Vagina (tissue), 2 donors: ENCODE data around the gene CDK5RAP3. TPM values are rescaled to one million over a fixed set of nuclear protein-coding genes. Genes with fewer than 3 reads are reported as not detected.

ENCODE experiments used
- DNase-seq, 2 donors: peaks; one replicate each; pipeline ENCODE4 v3.0.0-alpha.2; 2017; ENCODE audit errors: extremely low spot score in 2 of 2
- H3K27ac ChIP-seq: fragments of 200-600 bp; sonication (generic); one replicate; pipeline ENCODE4 v1.5.1; 2019
- H3K27me3 ChIP-seq: fragments of 200-600 bp; sonication (generic); one replicate; pipeline ENCODE4 v1.5.1; 2019
- H3K36me3 ChIP-seq, 2 donors: fragments of 200-600 bp; sonication (generic); one replicate each; pipeline ENCODE4 v1.5.1; 2017 to 2019
- H3K4me1 ChIP-seq: fragments of 200-600 bp; sonication (generic); one replicate; pipeline ENCODE4 v1.5.1; 2019
- H3K4me3 ChIP-seq, 2 donors: fragments of 200-600 bp; sonication (generic); 1 replicate in 1 of 2; 2 replicates in 1 of 2; pipeline ENCODE4 v1.5.1; 2016 to 2019
- H3K9me3 ChIP-seq: fragments of 200-600 bp; sonication (generic); one replicate; pipeline ENCODE4 v1.5.1; 2019
- POLR2A ChIP-seq, 2 donors: fragments of 450-650 bp; IDR thresholded peaks; one replicate each; pipeline ENCODE4 v1.6.1; 2017; ENCODE audit warnings: antibody characterized with exemption in 2 of 2, mild to moderate bottlenecking in 2 of 2, moderate library complexity in 2 of 2
- POLR2AphosphoS5 ChIP-seq, 2 donors: sonication (generic); formaldehyde crosslinking; IDR thresholded peaks; one replicate each; pipeline ENCODE4 v1.9.0; 2017; ENCODE audit warnings: antibody characterized with exemption in 2 of 2, mild to moderate bottlenecking in 2 of 2, low read depth in 1 of 2; ENCODE audit not compliant: insufficient read depth in 1 of 2
- intact Hi-C: fragments of 100-400 bp; cut with DNase I; formaldehyde crosslinking; loops from one replicate; pipeline ENCODE4 v1.15.1; 2023
- total RNA-seq: library from RNA; depleted of rRNA; stranded (reverse); fragments of >200 nt; gene quantifications from one replicate; pipeline ENCODE4 v1.2.3, GENCODE V29; 2016
- TF ChIP-seq, protein P1 (sequence below), 3 experiments: fragments of 450-650 bp in 2 of 3; fragments of 200-600 bp in 1 of 3; sonication (generic) in 1 of 3; IDR thresholded peaks; one replicate each; pipeline ENCODE4 v1.5.1; 2017 to 2019; ENCODE audit warnings: antibody characterized with exemption in 3 of 3, mild to moderate bottlenecking in 2 of 3, moderate library complexity in 2 of 3

The CDK5RAP3 gene
- total RNA-seq, 1 donor from 2014 or later, result 144 TPM

DNA sequence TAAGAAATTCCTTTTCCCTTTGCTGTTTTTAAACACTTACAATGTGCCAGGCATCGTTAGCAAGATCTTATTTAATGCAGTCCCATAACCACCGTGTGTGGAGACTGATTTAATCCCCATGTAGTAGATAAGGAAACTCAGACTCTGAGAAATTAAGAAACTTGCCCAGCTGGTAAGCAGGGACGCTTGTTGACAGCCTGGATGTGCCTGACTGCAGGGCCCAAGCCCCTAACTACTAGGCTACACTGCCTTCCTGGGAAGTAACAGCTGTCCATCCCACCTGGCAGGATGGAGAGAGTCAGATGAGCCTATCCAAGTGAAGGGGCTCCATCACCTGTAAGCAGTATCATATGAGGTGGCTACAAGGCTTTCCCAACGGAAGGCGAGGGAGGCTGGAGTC lies 23.1 kb downstream of the CDK5RAP3 start:
- Histone ChIP-seq H3K4me1 (no peaks in the 10 kb centered on the region), H3K27ac (no peak overlapping the region), H3K9me3 (no peaks in the 10 kb centered on the region), H3K36me3 (no peaks in the 10 kb centered on the region), H3K27me3 (no peaks in the 10 kb centered on the region), H3K4me3 (no peak overlapping the region)
- DNase-seq, result no peak
- intact Hi-C loops, result no loop called here
- TF ChIP-seq POLR2A (IDR thresholded peaks at IDR 0.05) (no peak), POLR2AphosphoS5 (IDR thresholded peaks at IDR 0.05; ENCODE audit: insufficient read depth in 1 of 2, low read depth in 1 of 2) (no peak)
- TF ChIP-seq, protein P1, sequence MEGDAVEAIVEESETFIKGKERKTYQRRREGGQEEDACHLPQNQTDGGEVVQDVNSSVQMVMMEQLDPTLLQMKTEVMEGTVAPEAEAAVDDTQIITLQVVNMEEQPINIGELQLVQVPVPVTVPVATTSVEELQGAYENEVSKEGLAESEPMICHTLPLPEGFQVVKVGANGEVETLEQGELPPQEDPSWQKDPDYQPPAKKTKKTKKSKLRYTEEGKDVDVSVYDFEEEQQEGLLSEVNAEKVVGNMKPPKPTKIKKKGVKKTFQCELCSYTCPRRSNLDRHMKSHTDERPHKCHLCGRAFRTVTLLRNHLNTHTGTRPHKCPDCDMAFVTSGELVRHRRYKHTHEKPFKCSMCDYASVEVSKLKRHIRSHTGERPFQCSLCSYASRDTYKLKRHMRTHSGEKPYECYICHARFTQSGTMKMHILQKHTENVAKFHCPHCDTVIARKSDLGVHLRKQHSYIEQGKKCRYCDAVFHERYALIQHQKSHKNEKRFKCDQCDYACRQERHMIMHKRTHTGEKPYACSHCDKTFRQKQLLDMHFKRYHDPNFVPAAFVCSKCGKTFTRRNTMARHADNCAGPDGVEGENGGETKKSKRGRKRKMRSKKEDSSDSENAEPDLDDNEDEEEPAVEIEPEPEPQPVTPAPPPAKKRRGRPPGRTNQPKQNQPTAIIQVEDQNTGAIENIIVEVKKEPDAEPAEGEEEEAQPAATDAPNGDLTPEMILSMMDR (IDR thresholded peaks at IDR 0.05), result no peak

DNA sequence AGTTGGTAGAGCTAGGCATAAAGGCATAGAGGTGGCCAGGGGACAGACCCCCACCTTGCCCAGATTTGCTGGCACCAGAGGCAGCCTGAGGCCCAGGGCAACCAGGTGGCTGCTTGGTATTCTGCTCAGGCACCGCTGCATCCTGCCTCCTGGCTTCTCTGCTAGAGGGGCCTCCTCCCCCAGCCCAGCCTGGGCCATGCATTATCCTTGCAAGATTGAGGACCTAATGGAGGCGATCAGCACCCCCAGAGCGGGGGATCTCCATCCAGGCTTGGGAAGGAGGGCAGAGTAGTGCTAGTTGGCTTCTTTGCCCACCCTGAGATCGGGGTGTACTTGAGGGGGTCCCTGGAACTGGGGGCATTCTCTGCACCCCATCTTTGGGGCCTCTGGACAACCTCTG lies 23.8 kb downstream of the CDK5RAP3 start:
- H3K4me3 ChIP-seq, result no peak overlapping the region
- no peak overlapping the region for H3K27ac ChIP-seq
- no peaks in the 10 kb centered on the region for H3K27me3 ChIP-seq
- no peaks in the 10 kb centered on the region for H3K9me3 ChIP-seq
- no peaks in the 10 kb centered on the region for H3K4me1 ChIP-seq
- intact Hi-C loops, result no loop called here
- TF ChIP-seq POLR2AphosphoS5 (IDR thresholded peaks at IDR 0.05; ENCODE audit: insufficient read depth in 1 of 2, low read depth in 1 of 2) (no peak), POLR2A (IDR thresholded peaks at IDR 0.05) (no peak)
- TF ChIP-seq, protein P1 (IDR thresholded peaks at IDR 0.05), result no peak
- no peak for DNase-seq
- no peaks in the 10 kb centered on the region for H3K36me3 ChIP-seq

DNA sequence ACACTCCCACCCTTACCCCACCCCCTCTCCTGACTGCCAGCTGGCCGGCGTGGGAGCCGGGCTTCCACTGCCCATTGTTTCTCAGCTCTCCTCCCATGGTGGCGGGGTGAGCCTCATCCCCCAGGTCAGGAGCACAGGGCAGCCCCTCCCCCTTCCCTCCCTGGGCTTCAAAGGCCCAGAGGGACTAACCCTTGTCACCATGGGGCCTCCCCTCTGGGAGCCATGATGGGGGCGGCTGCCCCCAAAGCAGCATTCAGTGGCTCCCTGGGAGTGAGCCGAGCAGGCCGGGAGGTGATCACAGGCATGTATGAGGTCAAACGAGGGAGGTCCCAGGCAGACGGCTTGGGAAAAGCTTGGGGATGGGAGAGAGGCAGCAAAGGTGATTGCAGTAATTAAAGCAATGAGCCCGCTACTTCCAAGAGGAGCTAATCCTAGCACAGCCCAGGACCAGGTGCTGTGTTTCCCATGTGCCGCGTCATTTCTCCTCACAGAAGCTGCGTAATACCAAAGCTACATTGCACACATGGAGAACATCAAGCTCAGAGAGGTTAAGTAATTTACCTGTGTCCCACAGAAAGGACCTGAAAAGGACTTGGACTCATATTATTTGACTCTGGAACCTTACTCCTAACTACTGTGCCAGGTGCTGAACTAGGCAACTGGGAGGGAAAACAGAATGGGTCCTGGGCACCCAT lies 24.5 kb downstream of the CDK5RAP3 start:
- Histone ChIP-seq H3K27me3 (no peaks in the 10 kb centered on the region), H3K9me3 (no peaks in the 10 kb centered on the region), H3K4me3 (no peak overlapping the region), H3K36me3 (no peaks in the 10 kb centered on the region), H3K4me1 (no peaks in the 10 kb centered on the region), H3K27ac (no peak overlapping the region)
- DNase-seq, result no peak
- TF ChIP-seq, protein P1 (IDR thresholded peaks at IDR 0.05), result no peak
- TF ChIP-seq POLR2A (IDR thresholded peaks at IDR 0.05) (no peak), POLR2AphosphoS5 (IDR thresholded peaks at IDR 0.05; ENCODE audit: insufficient read depth in 1 of 2, low read depth in 1 of 2) (no peak)
- intact Hi-C loops, result no loop called here

DNA sequence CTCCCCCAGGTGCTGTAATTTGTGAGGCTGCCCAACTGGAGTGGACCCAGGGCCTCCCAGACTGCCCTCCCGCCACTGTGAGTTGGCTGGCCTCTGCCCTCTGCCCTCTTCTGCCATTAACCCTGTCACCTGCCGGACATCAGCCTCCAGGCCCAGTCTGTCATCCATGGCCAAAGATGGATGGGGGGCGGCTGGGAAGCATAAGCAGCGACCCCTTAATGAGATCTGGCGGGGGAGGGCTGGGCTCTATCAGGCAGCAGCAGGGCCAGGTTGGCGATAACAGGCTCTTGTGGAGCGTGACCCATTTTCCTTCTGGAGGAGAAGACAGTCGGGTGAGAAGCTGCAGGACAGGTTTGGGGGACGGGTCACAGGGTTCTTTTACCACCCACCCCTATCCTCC lies 25.3 kb downstream of the CDK5RAP3 start:
- TF ChIP-seq POLR2AphosphoS5 (IDR thresholded peaks at IDR 0.05; ENCODE audit: insufficient read depth in 1 of 2, low read depth in 1 of 2) (no peak), POLR2A (IDR thresholded peaks at IDR 0.05) (no peak)
- TF ChIP-seq, protein P1 (IDR thresholded peaks at IDR 0.05), result no peak
- Histone ChIP-seq H3K9me3 (no peaks in the 10 kb centered on the region), H3K27me3 (no peaks in the 10 kb centered on the region), H3K36me3 (no peaks in the 10 kb centered on the region), H3K27ac (no peak overlapping the region), H3K4me3 (no peak overlapping the region), H3K4me1 (no peaks in the 10 kb centered on the region)
- no peak for DNase-seq
- intact Hi-C loops, result no loop called here

DNA sequence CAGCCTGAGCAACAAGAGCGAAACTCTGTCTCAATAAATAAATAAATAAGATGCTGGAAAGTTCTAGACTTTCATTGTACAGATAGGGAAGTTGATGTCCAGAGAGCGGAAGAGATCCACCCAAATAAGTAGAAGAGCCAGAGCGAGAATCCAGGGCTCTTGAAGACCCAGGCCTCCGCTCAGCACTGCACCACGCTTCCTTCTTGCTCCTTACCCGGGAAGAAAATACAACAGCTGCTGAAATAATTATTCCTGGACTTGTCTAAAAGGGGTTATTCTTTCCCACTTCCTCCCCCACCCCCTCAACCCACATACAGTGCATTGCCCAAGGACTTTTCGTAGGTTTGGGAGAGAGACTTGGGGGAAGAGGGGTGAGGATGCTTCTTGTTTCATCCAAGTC lies 26.7 kb downstream of the CDK5RAP3 start:
- peaks cover 6% of the 10 kb centered on the region for H3K4me1 ChIP-seq
- no peak overlapping the region for H3K27ac ChIP-seq
- no peaks in the 10 kb centered on the region for H3K9me3 ChIP-seq
- intact Hi-C loops, result no loop called here
- TF ChIP-seq POLR2A (IDR thresholded peaks at IDR 0.05) (no peak), POLR2AphosphoS5 (IDR thresholded peaks at IDR 0.05; ENCODE audit: insufficient read depth in 1 of 2, low read depth in 1 of 2) (no peak)
- TF ChIP-seq, protein P1 (IDR thresholded peaks at IDR 0.05), result no peak
- no peak for DNase-seq
- H3K4me3 ChIP-seq, result no peak overlapping the region
- H3K27me3 ChIP-seq, result no peaks in the 10 kb centered on the region
- H3K36me3 ChIP-seq, result no peaks in the 10 kb centered on the region
